GM18909 (cell line): ENCODE measurements around the gene CDH18.

Source experiments
- ATAC-seq: cut with Tn5 transposase; IDR thresholded peaks from one replicate; pipeline ENCODE4 v1.9.1; 2021; ENCODE audit warnings: mild to moderate bottlenecking; ENCODE audit not compliant: unreplicated experiment, poor library complexity

The CDH18 gene

DNA sequence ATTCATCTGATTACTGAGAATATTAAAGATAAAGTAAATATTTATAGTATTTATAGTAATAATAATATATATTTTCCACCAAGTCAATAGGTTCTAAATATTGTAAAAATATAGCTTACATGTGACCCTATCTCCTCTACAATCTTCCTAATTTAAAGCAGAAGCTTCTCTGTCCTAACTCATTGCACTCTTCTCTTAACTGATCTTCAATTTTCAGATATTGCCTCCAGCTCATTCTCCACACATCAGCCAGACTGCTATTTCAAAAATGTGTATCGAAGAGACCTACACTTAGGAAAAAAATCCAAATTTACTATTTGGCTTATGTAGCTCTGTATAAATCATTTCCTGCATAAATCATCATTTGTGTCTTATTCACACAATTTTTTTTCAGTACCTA lies 47.8 kb downstream of the CDH18 start:
- ATAC-seq = no peak

DNA sequence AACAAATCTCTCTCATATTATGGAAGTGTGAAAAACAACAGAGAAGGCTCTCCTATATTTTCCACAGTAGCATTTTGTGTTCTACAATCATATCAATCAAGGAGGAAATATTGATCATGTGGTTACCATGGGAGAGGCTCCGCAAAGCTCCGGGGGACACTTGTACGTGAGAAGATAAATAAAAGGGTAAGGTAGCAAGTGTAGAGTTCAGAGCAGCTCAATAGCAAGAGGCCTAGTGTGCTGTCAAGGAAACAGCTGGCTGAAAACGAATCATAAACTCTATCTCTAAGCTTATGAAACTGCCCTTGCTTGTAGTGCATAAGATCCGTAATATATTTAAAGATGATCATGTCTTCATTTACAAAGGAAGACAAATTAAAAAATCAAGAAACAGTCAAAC lies 57.5 kb downstream of the CDH18 start:
- ATAC-seq = no peak

DNA sequence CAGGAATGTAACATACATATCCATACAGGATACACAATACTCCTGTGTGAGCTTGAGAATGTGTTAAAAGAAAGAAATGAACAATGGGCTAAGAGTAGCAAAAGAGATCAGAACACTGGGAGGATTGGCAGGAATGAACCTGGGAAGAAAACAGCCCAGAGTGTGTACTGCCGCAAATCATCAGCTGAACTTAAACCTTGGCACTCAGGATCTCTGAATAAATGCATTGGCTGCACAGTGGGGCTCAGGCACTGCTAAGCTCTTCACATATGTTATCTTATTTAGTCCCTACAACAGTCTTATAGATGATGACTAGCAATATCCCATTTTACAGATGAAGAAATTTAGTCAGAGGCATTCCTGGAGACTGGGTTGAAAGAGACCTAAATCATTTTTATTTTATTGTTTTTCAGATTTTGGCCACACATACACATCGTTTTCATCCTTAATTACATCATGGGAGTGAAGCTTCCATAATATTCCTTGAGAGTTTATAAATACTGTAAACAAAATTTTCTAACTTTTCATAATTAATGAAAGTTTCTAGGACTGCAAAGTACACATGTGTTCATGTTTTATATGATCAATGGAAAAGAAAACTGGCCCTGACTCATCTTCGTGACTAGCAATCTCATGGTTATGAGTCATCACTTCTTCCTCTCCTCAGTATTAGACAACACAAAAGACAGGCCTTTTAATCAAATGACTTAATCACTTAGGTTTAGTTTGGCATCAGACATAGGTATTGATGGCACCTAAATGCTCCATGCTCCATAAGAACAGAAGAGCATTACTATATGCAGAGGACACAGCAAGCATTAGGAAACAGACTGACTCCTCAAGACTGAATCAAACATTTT lies 59.2 kb downstream of the CDH18 start:
- ATAC-seq = no peak

DNA sequence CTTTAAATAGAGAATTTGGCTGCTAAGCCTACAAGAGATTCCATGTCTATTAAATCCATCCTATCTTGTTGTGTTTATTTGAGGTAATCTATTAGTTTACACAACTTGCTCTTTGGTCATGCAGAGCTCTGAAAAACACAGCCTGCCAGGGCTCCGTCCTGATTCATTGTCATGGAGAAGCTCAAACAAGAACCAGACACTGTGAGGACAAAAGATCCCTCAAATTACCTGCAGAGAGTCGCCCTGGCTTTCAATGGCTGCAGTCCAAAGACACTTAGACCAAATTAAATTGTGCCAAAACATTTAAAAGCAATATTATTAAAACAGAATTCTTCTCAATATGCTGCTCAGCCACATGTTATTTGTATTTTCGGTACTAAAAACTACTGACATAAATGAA lies 60.1 kb downstream of the CDH18 start:
- ATAC-seq = no peak

DNA sequence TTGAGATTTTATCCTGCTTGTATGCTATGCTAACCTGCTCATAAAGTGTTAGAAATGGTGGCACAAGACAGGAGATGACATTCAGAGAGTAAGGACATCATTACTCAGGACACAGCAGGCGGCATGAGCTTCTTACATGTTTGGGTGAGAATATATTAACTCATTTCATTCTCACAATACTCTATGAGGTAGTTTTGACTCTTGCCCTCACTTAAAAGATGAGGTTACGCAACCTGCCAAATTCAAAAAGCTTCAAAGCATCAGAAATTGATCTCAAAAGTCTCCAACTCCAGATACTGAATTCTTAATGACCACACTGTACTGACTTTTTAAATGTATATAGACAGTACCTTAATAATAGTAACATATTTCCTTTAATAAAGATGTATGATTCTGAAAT lies 60.8 kb downstream of the CDH18 start:
- ATAC-seq = no peak

DNA sequence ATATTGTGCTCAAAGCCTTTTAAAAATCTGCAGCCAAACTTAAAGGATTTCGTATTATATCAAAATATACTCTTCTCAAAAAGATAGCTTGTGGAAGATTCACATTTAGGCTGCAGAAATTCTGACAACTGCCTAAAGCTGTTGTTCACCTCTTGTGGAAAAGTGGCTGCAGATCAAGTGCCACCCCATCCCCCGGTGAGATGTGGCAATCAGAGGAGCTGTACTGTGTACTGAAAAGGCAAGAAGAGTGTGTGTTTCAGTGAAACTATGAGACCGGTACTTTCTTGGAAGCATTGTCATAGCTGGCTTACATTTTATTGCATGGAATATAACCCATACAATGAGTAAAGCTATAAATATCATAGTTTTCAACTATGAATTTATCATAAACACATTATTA lies 64.3 kb downstream of the CDH18 start:
- ATAC-seq = no peak

DNA sequence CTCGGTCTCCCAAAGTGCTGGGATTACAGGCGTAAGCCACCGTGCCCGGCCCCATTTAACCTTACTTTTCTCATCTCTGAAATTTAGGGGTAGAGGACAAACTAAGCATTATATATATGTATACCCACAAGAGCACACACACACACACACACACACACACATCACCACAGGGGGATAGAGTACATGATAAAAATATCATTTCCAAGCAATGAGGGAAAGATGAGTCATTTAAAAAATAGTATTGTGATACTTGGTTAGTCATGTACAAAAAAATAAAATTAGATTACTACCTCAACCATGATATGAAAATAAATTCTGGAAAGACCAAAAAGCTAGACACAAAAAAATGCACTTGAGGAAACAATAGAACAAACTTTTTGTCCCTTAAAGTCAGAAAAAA lies 67.2 kb downstream of the CDH18 start:
- no peak for ATAC-seq

DNA sequence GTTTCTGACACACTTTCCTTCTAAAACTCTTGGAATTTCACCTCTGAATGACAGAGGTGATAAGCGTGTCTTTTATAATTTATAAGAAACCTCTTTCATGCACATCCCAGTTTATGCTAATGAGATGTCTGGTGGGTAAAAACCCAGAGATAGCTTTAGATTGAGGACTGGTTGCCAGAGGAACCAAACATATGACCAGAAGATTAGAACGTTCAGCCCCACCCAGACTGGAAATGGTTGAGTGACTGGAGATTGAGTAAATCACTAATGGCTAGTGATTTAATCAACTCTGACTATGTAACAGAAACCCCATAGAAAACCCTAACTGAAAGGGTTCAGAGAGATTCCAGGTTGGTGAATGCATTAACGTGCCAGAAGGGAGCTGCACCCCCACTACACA lies 69.2 kb downstream of the CDH18 start:
- ATAC-seq = no peak

DNA sequence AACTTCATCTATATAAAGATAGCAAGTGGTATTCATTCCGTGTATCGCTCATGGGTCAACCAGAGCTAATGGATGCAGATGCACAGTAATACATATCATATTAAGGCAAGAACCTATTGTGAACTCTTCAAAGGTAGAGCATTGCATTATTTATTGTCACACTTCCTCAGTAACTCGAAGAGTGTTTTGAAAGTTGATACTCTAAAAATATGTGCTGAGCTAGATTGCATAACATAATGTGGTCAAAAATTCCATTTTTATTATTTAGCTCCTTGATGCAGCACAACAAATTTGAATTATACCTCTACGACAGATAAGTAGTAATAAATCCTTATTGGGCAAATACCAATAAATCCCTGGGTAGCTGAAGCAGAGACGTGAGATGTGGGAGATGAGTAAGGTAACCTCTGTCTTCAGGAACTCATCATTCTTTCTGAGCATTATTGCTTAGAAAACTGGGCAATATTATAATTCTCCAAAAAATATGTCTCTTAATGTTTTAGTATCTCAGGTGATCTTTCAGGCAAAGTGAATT lies 70.3 kb downstream of the CDH18 start:
- ATAC-seq = no peak

DNA sequence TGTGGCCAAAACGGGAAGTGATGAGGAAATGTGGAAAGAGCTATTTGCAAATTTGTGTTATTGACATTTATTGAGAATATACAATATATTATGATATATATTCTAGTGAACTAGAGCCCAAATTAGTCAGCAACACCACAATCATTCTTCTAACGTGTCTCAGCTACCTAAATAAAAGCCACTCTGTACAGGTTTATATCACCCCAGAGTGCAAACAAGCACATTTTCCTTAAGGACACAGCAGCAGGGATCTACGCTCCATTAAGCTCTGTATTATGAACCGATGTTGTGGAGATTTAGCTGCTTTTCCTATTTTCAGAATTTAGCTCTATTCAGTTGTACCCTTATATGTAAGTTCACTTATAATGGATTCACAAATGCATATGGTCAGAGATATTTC lies 77.9 kb downstream of the CDH18 start:
- ATAC-seq = no peak

DNA sequence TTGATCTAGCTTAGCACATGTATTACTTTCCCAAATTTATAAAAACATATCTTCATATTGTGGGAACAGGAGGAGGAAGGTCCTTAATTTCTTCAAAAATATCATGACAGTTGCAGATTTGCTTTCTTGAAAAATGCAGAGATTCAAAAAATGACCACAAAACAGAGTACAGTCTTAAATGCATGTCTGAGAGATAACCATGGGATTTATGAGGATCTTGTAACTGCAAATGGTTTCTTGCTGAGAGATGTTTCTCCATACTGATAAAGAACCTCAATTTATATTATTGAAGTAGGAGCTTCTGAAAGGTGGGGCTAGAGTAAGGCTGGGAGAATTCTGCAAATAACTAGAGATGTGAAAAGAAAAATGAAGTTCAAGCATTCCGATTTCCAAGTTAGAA lies 83.2 kb downstream of the CDH18 start:
- ATAC-seq = no peak

DNA sequence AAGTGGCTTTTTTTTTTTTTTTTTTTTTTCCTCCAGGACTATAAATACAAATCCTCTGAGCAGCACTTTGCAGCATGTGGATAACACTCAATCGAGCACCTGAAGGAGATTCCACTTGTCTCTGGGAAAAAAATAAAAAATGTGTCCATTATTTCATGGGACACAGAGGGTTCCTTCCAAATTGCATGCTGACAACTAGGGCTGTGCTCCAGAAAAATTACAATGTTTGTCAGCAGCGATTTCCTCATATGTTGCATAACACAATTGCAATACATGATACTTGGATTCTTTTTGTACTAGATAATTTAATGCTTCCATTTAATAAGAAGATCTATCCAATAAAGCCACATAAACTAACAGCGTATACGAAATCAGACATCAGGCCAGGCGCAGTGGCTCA lies 84.4 kb downstream of the CDH18 start:
- no peak for ATAC-seq

DNA sequence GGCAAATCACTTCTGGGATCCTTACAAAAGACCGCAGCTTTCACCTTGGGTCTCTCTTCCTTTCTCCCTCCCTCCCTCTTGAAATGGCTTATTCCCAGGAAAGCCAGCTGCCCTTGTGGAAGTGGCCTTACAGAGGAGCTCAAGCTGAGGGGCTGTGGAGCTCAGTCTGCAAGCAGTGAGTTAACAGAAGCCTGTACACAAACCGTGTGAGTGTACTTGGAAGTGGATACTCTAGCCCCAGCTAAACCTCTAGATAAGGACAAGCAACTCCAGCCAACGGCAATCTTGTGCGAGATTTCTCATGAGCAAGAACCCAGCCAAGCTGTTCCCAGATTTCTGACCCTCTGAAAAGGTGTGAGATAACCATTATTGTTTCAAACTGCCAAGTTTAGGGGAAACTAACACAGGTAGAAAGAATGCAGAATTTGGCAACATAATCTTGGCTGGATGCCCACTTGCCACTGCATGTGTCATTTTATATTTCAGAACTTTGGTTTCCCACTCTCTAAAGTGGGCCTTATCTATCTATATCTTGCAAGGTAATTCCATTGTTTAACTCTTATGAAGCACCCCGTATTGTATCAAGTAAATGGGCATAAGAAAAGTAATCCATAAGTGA lies 85.6 kb downstream of the CDH18 start:
- no peak for ATAC-seq

DNA sequence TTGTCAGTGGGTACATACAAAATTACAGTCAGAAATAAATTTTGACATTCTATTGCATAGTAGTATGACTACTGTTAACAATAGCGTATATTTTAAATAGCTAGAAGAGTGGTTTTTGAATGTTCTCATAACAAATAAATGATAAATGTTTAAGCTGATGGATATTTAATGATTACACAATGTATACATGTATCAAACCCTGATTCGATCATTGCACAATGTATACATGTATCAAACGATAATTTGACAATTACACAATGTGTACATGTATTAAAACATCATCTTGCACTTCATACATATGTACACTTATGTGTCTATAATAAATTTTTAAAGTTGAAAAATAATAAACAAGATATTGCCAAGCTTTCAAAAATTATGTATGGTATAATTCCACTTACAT lies 87.7 kb downstream of the CDH18 start:
- no peak for ATAC-seq

DNA sequence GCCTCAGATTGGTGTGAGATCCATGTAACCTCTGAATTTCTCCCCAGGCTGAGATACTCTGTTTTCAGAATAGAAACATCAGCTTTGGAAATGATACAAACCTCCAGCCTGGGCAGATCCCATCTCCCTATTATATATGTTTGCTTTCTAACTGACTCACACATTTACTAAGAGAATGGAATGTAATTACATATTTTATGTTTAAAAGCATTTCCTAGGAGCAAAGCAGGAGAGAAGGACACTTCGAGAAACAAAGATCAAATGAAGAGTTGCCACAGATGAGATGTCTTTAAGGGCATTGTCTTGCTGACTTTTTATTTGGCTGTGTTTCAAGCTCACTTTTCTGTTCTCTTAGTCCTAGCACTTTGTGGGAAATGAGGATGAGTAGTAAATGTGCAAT lies 96.3 kb downstream of the CDH18 start:
- ATAC-seq = no peak

DNA sequence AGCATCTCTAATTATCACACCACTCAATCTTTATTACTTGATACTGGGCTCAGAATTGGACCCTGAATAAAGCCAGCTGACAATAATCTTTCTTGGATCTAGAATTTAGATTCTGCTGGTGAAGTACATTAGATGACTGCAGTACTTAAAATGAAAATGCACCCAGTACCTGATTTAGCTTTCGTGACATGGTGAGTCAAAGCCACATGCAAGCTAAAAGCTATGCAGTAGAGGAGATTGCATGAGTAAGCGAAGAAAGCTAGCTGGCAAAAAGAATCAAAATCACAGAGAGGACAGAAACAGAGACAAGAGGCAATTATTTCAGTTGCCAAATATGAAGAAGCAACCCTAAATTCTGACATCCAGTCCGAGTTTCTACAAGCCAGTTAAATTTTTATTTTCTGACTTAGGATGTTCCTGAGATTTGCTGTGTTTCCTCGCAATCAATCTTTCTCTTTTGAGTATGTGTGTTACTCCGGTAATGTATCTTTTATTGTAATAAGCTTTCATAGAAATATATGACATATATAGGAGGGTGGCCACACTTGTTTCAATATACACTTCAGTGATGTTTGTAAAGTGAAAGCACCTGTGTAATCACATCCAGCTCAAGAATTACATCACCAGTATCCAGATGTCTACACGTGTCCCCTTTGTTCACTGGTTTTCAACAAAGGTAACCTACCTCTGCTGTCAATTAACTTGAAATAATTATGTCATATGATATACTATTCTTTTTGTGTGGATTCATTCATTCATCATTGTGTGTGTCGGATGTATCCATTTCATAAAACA lies 101.7 kb downstream of the CDH18 start:
- ATAC-seq = no peak

DNA sequence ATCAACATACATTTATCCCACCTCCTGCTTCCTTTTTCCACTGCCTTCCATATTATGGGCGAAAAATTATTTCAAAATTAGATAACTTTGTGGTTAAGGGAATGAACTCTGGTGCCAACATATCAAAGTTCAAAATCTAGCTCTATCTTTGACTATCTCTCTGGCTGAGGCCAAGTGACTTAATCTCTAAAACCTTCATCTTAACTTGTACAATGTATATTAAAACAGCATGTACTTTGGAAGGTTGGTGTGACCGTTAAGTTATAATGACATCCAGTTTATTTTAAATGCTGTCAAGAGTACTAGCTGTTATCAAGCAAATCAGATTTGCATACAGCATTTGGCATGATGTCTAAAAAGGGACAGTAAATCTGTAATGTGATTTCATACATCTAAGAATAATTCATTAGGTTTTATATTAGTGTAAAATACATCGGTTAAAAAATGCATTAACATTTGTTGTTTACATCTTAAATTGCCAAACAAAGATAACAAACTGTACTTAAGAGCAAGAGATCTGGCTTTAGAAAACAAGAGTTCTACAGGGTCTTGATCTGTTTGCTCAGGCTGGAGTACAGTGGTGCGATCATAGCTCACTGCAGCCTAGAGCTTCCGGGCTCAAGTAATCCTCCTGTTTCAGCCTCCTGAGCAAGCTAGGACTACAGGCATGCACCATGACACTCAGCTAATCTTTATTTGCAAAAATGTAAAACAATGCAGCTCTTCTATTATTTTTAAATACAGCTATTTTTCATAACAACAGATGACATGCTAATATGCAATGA lies 102.8 kb downstream of the CDH18 start:
- no peak for ATAC-seq

DNA sequence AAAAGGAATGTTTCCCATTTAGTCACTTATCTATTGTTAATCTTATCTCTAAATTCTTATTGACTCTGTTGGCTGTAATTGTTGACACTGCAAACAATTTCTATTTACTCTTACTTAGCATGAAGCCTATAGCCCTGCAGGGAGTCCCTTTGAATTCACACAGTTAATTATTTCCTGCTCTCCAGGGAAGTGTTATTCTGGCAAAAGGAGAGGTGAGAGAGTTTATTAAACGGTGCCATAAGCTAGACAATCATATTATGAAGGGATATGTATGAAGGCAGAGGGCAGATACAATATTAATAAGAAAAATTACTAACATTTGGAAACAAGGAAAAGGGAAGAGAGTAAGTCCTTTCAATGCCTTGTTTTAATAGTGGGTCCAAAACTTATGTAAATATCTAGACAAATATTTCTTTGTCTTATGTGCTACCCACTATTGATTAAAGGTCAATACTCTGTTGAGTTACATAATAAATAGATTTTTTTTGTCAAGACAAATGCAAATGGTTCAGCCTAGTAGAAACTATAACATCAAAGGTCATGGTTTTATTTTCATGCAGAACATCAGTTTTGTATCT lies 107.1 kb downstream of the CDH18 start:
- no peak for ATAC-seq

DNA sequence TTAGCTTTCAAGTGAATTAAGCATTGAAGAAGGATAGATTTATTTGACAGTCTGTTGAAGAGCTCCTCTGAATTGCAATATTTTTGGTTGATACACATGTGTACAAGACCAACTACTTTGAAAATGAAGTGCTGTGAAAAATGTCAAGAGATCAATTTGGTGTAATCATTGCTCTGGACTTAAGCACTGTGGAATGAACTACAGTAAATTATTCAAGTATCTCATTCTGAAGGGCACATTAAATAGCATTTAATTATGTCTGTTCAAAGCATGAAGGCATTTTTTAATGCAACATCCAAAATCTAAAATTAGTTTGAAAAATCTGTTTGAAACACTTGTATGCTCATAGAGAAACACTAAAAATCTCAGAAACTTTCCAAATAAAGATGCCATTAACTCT lies 107.5 kb downstream of the CDH18 start:
- ATAC-seq = no peak

DNA sequence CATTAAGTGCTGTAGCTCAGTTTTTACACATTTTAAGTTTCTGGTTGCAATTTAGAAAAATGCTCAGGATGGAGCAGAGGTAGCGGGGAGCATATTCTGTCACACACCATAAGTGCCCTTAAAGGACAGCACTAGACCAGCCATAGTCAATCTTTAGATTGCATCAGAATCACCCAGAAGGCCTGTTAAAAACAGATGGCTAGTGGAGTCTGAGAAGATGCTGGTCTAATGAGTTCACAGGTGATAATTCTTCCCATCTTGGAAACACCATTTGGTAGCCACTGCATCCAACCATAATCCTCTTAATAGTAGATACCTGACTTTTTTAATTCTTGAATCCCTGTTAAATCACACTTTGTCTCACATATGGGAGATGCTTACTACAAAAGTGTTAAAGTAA lies 113.2 kb downstream of the CDH18 start:
- ATAC-seq = no peak
